Natural killer cell (primary cell): ENCODE data around the gene ACOT7. TPM values are rescaled to one million over a fixed set of nuclear protein-coding genes. Genes with fewer than 3 reads are reported as not detected.

ENCODE experiments used
- ATAC-seq, 3 donors: fragments of 150-1000 bp in 2 of 3; fragments of 200-7000 bp in 1 of 3; cut with Tn5 transposase; 1 replicate in 1 of 3; 2 replicates in 2 of 3; pipeline ENCODE4 v1.10.0; 2021; ENCODE audit warnings: mild to moderate bottlenecking in 2 of 3, moderate library complexity in 2 of 3
- DNase-seq, 2 donors: peaks; one replicate each; pipeline versions ENCODE4 v3.0.0 to v3.0.0-alpha.2; 2013 to 2021; ENCODE audit warnings: mixed read lengths in 1 of 2
- H3K27ac ChIP-seq: one replicate; pipeline ENCODE4 v1.5.1; 2013; ENCODE audit warnings: mild to moderate bottlenecking, low read length
- H3K27me3 ChIP-seq: one replicate; pipeline ENCODE4 v1.6.1; 2013; ENCODE audit warnings: low read length; ENCODE audit not compliant: control insufficient read depth, insufficient read depth
- H3K36me3 ChIP-seq: one replicate; pipeline ENCODE4 v1.6.1; 2013; ENCODE audit warnings: low read length; ENCODE audit not compliant: control insufficient read depth, insufficient read depth
- H3K4me1 ChIP-seq: one replicate; pipeline ENCODE4 v1.6.1; 2013; ENCODE audit warnings: low read length; ENCODE audit not compliant: control insufficient read depth, insufficient read depth
- H3K4me3 ChIP-seq: one replicate; pipeline ENCODE4 v1.5.1; 2013; ENCODE audit warnings: low read length
- H3K9me3 ChIP-seq: one replicate; pipeline ENCODE4 v1.6.1; 2013; ENCODE audit warnings: low read length; ENCODE audit not compliant: control insufficient read depth, insufficient read depth
- H3K27ac Mint-ChIP-seq, 2 donors: one replicate each; pipeline ENCODE4 v1.8.0; 2022; ENCODE audit warnings: mild to moderate bottlenecking in 2 of 2, mixed read lengths in 2 of 2, moderate library complexity in 1 of 2
- H3K27me3 Mint-ChIP-seq, 2 donors: one replicate each; pipeline ENCODE4 v1.8.0; 2022; ENCODE audit warnings: low read depth in 2 of 2, mixed read lengths in 2 of 2
- H3K36me3 Mint-ChIP-seq: one replicate; pipeline ENCODE4 v1.8.0; 2022; ENCODE audit warnings: mixed read lengths
- H3K4me1 Mint-ChIP-seq, 2 donors: one replicate each; pipeline ENCODE4 v1.8.0; 2022; ENCODE audit warnings: mixed read lengths in 2 of 2
- H3K4me3 Mint-ChIP-seq: one replicate; pipeline ENCODE4 v1.8.0; 2022; ENCODE audit warnings: mild to moderate bottlenecking, moderate library complexity, mixed read lengths
- H3K9me3 Mint-ChIP-seq, 2 donors: one replicate each; pipeline ENCODE4 v1.8.0; 2022; ENCODE audit warnings: mixed read lengths in 2 of 2
- WGBS: methylation state at CpG from one replicate; pipeline ENCODE4 v1.1.7; 2013; ENCODE audit warnings: missing lambda C conversion rate; ENCODE audit not compliant: insufficient coverage; 5-methylcytosine and 5-hydroxymethylcytosine counted together
- intact Hi-C: fragments of 100-400 bp; cut with micrococcal nuclease; formaldehyde crosslinking; loops from one replicate; pipeline ENCODE4 v1.14.2; 2022
- total RNA-seq, 4 donors: library from RNA; stranded (reverse); fragments of 120-200 nt in 1 of 4; gene quantifications; one replicate each; pipeline versions ENCODE4 v1.2.3 to v1.2.4, GENCODE V29; 2013 to 2022
- TF ChIP-seq, protein P1 (sequence below): fragments of 200-600 bp; IDR thresholded peaks from one replicate; pipeline ENCODE4 v1.8.0; 2022; ENCODE audit warnings: antibody characterized with exemption

The ACOT7 gene
- total RNA-seq, 3 donors from 2014 or later (not counting 1 experiment from before 2014, with no cell fraction given) = 11.5 to 16.9 (median 15.4) TPM

GRCh38 chr1:6328696-6329095 is 64.9 kb downstream of the ACOT7 start:
- intact Hi-C loops = no loop called here
- Histone ChIP-seq H3K27me3 (no peaks in the 10 kb centered on the region), H3K36me3 (no peaks in the 10 kb centered on the region), H3K27ac (no peak overlapping the region), H3K9me3 (no peaks in the 10 kb centered on the region), H3K4me3 (no peak overlapping the region), H3K4me1 (no peaks in the 10 kb centered on the region)
- Mint-ChIP-seq H3K4me1 (no peaks in the 10 kb centered on the region), H3K4me3 (no peak overlapping the region), H3K9me3 (no peaks in the 10 kb centered on the region), H3K27me3 (no peaks in the 10 kb centered on the region), H3K27ac (no peak overlapping the region), H3K36me3 (no peaks in the 10 kb centered on the region)
- ATAC-seq (no peak), DNase-seq (no peak)
- 95% methylated on average over 12 of the region's 12 CpGs for WGBS
- TF ChIP-seq, protein P1, sequence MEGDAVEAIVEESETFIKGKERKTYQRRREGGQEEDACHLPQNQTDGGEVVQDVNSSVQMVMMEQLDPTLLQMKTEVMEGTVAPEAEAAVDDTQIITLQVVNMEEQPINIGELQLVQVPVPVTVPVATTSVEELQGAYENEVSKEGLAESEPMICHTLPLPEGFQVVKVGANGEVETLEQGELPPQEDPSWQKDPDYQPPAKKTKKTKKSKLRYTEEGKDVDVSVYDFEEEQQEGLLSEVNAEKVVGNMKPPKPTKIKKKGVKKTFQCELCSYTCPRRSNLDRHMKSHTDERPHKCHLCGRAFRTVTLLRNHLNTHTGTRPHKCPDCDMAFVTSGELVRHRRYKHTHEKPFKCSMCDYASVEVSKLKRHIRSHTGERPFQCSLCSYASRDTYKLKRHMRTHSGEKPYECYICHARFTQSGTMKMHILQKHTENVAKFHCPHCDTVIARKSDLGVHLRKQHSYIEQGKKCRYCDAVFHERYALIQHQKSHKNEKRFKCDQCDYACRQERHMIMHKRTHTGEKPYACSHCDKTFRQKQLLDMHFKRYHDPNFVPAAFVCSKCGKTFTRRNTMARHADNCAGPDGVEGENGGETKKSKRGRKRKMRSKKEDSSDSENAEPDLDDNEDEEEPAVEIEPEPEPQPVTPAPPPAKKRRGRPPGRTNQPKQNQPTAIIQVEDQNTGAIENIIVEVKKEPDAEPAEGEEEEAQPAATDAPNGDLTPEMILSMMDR = no peak

- DNase-seq (no peak), ATAC-seq (no peak)
- Histone ChIP-seq H3K9me3 (no peaks in the 10 kb centered on the region), H3K27ac (no peak overlapping the region), H3K36me3 (no peaks in the 10 kb centered on the region), H3K4me3 (no peak overlapping the region), H3K4me1 (no peaks in the 10 kb centered on the region), H3K27me3 (no peaks in the 10 kb centered on the region)
- intact Hi-C loops = no loop called here
- H3K27me3 Mint-ChIP-seq = no peaks in the 10 kb centered on the region
- H3K4me3 Mint-ChIP-seq = no peak overlapping the region
- no peaks in the 10 kb centered on the region for H3K36me3 Mint-ChIP-seq
- no peaks in the 10 kb centered on the region for H3K4me1 Mint-ChIP-seq
- TF ChIP-seq, protein P1 = no peak
- no peaks in the 10 kb centered on the region for H3K9me3 Mint-ChIP-seq
- 91% methylated on average over 5 of the region's 5 CpGs for WGBS
- H3K27ac Mint-ChIP-seq = no peak overlapping the region
Measured at GRCh38 chr1:6328091-6328490, 65.5 kb downstream of the ACOT7 start.

- WGBS = 80% methylated on average over 7 of the region's 7 CpGs
- Histone ChIP-seq H3K9me3 (no peaks in the 10 kb centered on the region), H3K36me3 (no peaks in the 10 kb centered on the region), H3K27ac (no peak overlapping the region), H3K27me3 (no peaks in the 10 kb centered on the region), H3K4me3 (no peak overlapping the region), H3K4me1 (no peaks in the 10 kb centered on the region)
- ATAC-seq (no peak), DNase-seq (no peak)
- H3K27me3 Mint-ChIP-seq = no peaks in the 10 kb centered on the region
- H3K27ac Mint-ChIP-seq = no peak overlapping the region
- no peak overlapping the region for H3K4me3 Mint-ChIP-seq
- TF ChIP-seq, protein P1 = no peak
- no peaks in the 10 kb centered on the region for H3K4me1 Mint-ChIP-seq
- no peaks in the 10 kb centered on the region for H3K9me3 Mint-ChIP-seq
- H3K36me3 Mint-ChIP-seq = no peaks in the 10 kb centered on the region
- intact Hi-C loops = no loop called here
Measured at GRCh38 chr1:6325482-6325881, 68.1 kb downstream of the ACOT7 start.

- no peaks in the 10 kb centered on the region for H3K27me3 Mint-ChIP-seq
- H3K36me3 Mint-ChIP-seq = no peaks in the 10 kb centered on the region
- Histone ChIP-seq H3K4me1 (no peaks in the 10 kb centered on the region), H3K27me3 (no peaks in the 10 kb centered on the region), H3K27ac (no peak overlapping the region), H3K9me3 (no peaks in the 10 kb centered on the region), H3K36me3 (no peaks in the 10 kb centered on the region), H3K4me3 (no peak overlapping the region)
- H3K4me1 Mint-ChIP-seq = no peaks in the 10 kb centered on the region
- DNase-seq (no peak), ATAC-seq (no peak)
- H3K4me3 Mint-ChIP-seq = no peak overlapping the region
- H3K9me3 Mint-ChIP-seq = no peaks in the 10 kb centered on the region
- no peak overlapping the region for H3K27ac Mint-ChIP-seq
- TF ChIP-seq, protein P1 = no peak
- WGBS = 95% methylated on average over 10 of the region's 10 CpGs
- intact Hi-C loops = no loop called here
Measured at GRCh38 chr1:6322161-6322560, 71.4 kb downstream of the ACOT7 start.
